PC-3 (cell line): ENCODE data around the gene IFT20. TPM values are rescaled to one million over a fixed set of nuclear protein-coding genes. Genes with fewer than 3 reads are reported as not detected.
A peak's percentile ranks its signal among the peaks of the same experiment; 100 is the strongest.

Experiments used
- ATAC-seq: fragments of 200-7000 bp; cut with Tn5 transposase; 2 replicates; pipeline ENCODE4 v1.9.1; 2020; ENCODE audit warnings: mild to moderate bottlenecking, moderate library complexity
- BruUV-seq: library from RNA; stranded (reverse); fragments of 400-500 nt; replicated peaks from 2 replicates; lab custom pipeline; 2021; lab: Mats Ljungman, UMichigan
- CTCF ChIA-PET: fragments of 300-600 bp; sonication (Branson Sonifier 250); formaldehyde crosslinking; loops from one replicate; lab custom pipeline; 2022; ENCODE audit warnings: antibody characterized with exemption; lab: Charles Lee
- POLR2A ChIA-PET: fragments of 300-600 bp; sonication (Branson Sonifier 250); formaldehyde crosslinking; loops from one replicate; lab custom pipeline; 2022; ENCODE audit warnings: antibody characterized with exemption; ENCODE audit not compliant: unreplicated experiment; lab: Charles Lee
- DNase-seq: peaks from one replicate; pipeline ENCODE4 v3.0.0-alpha.2; 2015
- H2AFZ ChIP-seq: fragments of 300-600 bp; sonication (generic); 2 replicates; pipeline ENCODE4 v1.6.0; 2016; ENCODE audit warnings: antibody characterized with exemption, low read length
- H3F3A ChIP-seq: fragments of 300-600 bp; sonication (generic); one replicate; pipeline ENCODE4 v1.6.0; 2017; ENCODE audit warnings: antibody characterized with exemption, low read length, control low read depth, mild to moderate bottlenecking; ENCODE audit not compliant: unreplicated experiment
- H3K27ac ChIP-seq: fragments of 300-600 bp; sonication (generic); 2 replicates; pipeline ENCODE4 v1.5.1; 2016; ENCODE audit warnings: mild to moderate bottlenecking, low read length
- H3K27me3 ChIP-seq: fragments of 300-600 bp; sonication (generic); 2 replicates; pipeline ENCODE4 v1.6.1; 2016; ENCODE audit warnings: low read length, mixed read lengths
- H3K36me3 ChIP-seq: fragments of 300-600 bp; sonication (generic); 2 replicates; pipeline ENCODE4 v1.6.1; 2016; ENCODE audit warnings: low read depth, mixed run types, low read length, mixed read lengths
- H3K4me1 ChIP-seq: fragments of 300-600 bp; sonication (generic); 2 replicates; pipeline ENCODE4 v1.5.1; 2016; ENCODE audit warnings: low read length; ENCODE audit not compliant: insufficient read depth
- H3K4me2 ChIP-seq: fragments of 300-600 bp; sonication (generic); 2 replicates; pipeline ENCODE4 v1.6.0; 2016; ENCODE audit warnings: low read length
- H3K4me3 ChIP-seq: fragments of 300-600 bp; sonication (generic); 2 replicates; pipeline ENCODE4 v1.5.1; 2016; ENCODE audit warnings: mild to moderate bottlenecking, low read length, mixed read lengths
- H3K79me2 ChIP-seq: fragments of 300-600 bp; sonication (generic); 2 replicates; pipeline ENCODE4 v1.6.1; 2017; ENCODE audit warnings: low read length, mixed read lengths
- H3K9ac ChIP-seq: fragments of 300-600 bp; sonication (generic); 2 replicates; pipeline ENCODE4 v1.6.0; 2016; ENCODE audit warnings: mild to moderate bottlenecking, low read length
- H3K9me2 ChIP-seq: fragments of 300-600 bp; sonication (generic); replicated peaks from 2 replicates; pipeline ENCODE4 v1.6.1; 2016; ENCODE audit warnings: mixed run types, low read length, mixed read lengths
- H3K9me3 ChIP-seq: fragments of 300-600 bp; sonication (generic); 2 replicates; pipeline ENCODE4 v1.6.1; 2016; ENCODE audit warnings: low read length, mixed read lengths
- H4K20me1 ChIP-seq: fragments of 300-600 bp; sonication (generic); 2 replicates; pipeline ENCODE4 v1.6.1; 2016; ENCODE audit warnings: low read length, mixed read lengths
- EZH2 ChIP-seq: fragments of 300-600 bp; sonication (generic); IDR thresholded peaks from one replicate; pipeline ENCODE4 v1.6.1; 2017; ENCODE audit warnings: antibody characterized with exemption, mild to moderate bottlenecking, low read length; ENCODE audit not compliant: unreplicated experiment
- EZH2phosphoT487 ChIP-seq: fragments of 300-600 bp; sonication (generic); IDR thresholded peaks from 2 replicates; pipeline ENCODE4 v1.6.1; 2018; ENCODE audit warnings: mild to moderate bottlenecking, antibody characterized with exemption, low read length, borderline replicate concordance
- intact Hi-C: fragments of 100-400 bp; cut with micrococcal nuclease; formaldehyde crosslinking; loops from 2 replicates; pipeline ENCODE4 v1.9.0; 2023
- total RNA-seq: library from RNA; depleted of rRNA; stranded (reverse); fragments of >200 nt; gene quantifications from 2 replicates; pipeline ENCODE4 v1.2.3, GENCODE V29; 2014
- TF ChIP-seq, protein P1 (sequence below): fragments of 300-600 bp; sonication (generic); conservative IDR thresholded peaks from 2 replicates; pipeline ENCODE4 v1.5.1; 2017; ENCODE audit warnings: antibody characterized with exemption, low read depth, mild to moderate bottlenecking, low read length

The IFT20 gene
- total RNA-seq, 1 experiment from 2014 or later: 23.1 TPM

GRCh38 chr17:28345419-28346198 is 10.3 kb upstream of the IFT20 start:
- no TSS peak for BruUV-seq
- Histone ChIP-seq H3K4me1 (peaks cover 28% of the 10 kb centered on the region), H3K4me2 (peak overlapping the region; percentile 74), H3K27me3 (no peaks in the 10 kb centered on the region), H3K4me3 (no peak overlapping the region), H3K27ac (peak overlapping the region; percentile 92), H4K20me1 (no peaks in the 10 kb centered on the region), H3K9me2 (no peaks in the 10 kb centered on the region), H3F3A (peaks cover 6% of the 10 kb centered on the region), H2AFZ (no peak overlapping the region), H3K9me3 (no peaks in the 10 kb centered on the region), H3K79me2 (no peaks in the 10 kb centered on the region), H3K36me3 (peaks cover 16% of the 10 kb centered on the region; the same call in 1 of the 2 replicates), H3K9ac (no peak overlapping the region)
- POLR2A ChIA-PET: no interaction called here
- DNase-seq (no peak), ATAC-seq (no peak)
- intact Hi-C loops: no loop called here
- CTCF ChIA-PET: no interaction called here
- TF ChIP-seq, protein P1, sequence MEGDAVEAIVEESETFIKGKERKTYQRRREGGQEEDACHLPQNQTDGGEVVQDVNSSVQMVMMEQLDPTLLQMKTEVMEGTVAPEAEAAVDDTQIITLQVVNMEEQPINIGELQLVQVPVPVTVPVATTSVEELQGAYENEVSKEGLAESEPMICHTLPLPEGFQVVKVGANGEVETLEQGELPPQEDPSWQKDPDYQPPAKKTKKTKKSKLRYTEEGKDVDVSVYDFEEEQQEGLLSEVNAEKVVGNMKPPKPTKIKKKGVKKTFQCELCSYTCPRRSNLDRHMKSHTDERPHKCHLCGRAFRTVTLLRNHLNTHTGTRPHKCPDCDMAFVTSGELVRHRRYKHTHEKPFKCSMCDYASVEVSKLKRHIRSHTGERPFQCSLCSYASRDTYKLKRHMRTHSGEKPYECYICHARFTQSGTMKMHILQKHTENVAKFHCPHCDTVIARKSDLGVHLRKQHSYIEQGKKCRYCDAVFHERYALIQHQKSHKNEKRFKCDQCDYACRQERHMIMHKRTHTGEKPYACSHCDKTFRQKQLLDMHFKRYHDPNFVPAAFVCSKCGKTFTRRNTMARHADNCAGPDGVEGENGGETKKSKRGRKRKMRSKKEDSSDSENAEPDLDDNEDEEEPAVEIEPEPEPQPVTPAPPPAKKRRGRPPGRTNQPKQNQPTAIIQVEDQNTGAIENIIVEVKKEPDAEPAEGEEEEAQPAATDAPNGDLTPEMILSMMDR: no peak
- TF ChIP-seq EZH2phosphoT487: no peak
- no peak for TF ChIP-seq EZH2

DNA sequence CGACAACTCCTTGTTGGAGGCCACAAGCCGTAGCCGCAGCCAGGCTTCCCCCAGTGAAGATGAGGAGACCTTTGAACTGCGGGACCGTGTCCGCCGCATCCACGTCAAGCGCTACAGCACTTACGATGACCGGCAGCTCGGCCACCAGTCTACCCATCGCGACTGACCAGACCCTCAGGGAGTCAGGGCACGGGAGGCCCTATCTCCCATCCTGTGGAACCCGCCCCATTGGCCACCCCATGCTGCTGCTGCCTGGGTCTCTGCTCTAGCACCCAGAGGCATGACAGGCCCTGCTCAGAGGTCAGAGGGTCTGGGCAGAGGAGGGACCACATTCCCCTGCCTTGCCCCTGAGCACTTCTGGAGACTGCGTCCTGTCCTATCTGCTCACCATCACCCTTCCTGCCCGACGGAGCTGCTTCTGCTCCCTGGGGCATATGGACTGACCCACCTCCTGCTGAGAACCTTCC is 9.2 kb upstream of the IFT20 start:
- peaks cover 2% of the 10 kb centered on the region; the same call in 1 of the 2 replicates for H3K79me2 ChIP-seq
- H3K36me3 ChIP-seq: peaks cover 10% of the 10 kb centered on the region; the same call in 1 of the 2 replicates
- TF ChIP-seq EZH2phosphoT487 (no peak), EZH2 (no peak)
- TF ChIP-seq, protein P1: no peak
- ChIA-PET POLR2A (no interaction called here), CTCF (no interaction called here)
- H3F3A ChIP-seq: peaks cover 6% of the 10 kb centered on the region
- peaks cover 28% of the 10 kb centered on the region for H3K4me1 ChIP-seq
- no peak overlapping the region for H2AFZ ChIP-seq
- DNase-seq (no peak), ATAC-seq (no peak)
- no peaks in the 10 kb centered on the region for H4K20me1 ChIP-seq
- H3K27ac ChIP-seq: no peak overlapping the region
- no peaks in the 10 kb centered on the region for H3K9me2 ChIP-seq
- intact Hi-C loops: no loop called here
- H3K9ac ChIP-seq: no peak overlapping the region
- no TSS peak for BruUV-seq
- no peak overlapping the region for H3K4me2 ChIP-seq
- H3K27me3 ChIP-seq: no peaks in the 10 kb centered on the region
- no peak overlapping the region for H3K4me3 ChIP-seq
- H3K9me3 ChIP-seq: no peaks in the 10 kb centered on the region

- H3K79me2 ChIP-seq: peaks cover 5% of the 10 kb centered on the region
- H3K4me2 ChIP-seq: no peak overlapping the region
- POLR2A ChIA-PET: no interaction called here
- H3K9me3 ChIP-seq: no peaks in the 10 kb centered on the region
- intact Hi-C loops: no loop called here
- CTCF ChIA-PET: no interaction called here
- no peaks in the 10 kb centered on the region for H4K20me1 ChIP-seq
- H3K36me3 ChIP-seq: peaks cover 10% of the 10 kb centered on the region; the same call in 1 of the 2 replicates
- no peak overlapping the region for H3K9ac ChIP-seq
- TF ChIP-seq, protein P1: no peak
- TF ChIP-seq EZH2phosphoT487: no peak
- peaks cover 28% of the 10 kb centered on the region for H3K4me1 ChIP-seq
- DNase-seq (no peak), ATAC-seq (no peak)
- H3K27ac ChIP-seq: no peak overlapping the region
- H3K4me3 ChIP-seq: no peak overlapping the region
- no peak overlapping the region for H2AFZ ChIP-seq
- H3F3A ChIP-seq: peaks cover 6% of the 10 kb centered on the region
- BruUV-seq: no TSS peak
- no peaks in the 10 kb centered on the region for H3K27me3 ChIP-seq
- H3K9me2 ChIP-seq: no peaks in the 10 kb centered on the region
These were observed 8.7 kb upstream of the IFT20 start for GRCh38 chr17:28344011-28344410.
